Ovary (tissue), 9 donors: ENCODE measurements around the gene SUN1. TPM values are rescaled to one million over a fixed set of nuclear protein-coding genes. Genes with fewer than 3 reads are reported as not detected.
"Not testable (repeated sequence)": the region's sequence is repeated elsewhere in the genome, so short reads cannot be mapped to it uniquely, and the experiment has no call there.

ENCODE experiments used
- DNase-seq, 5 donors: peaks; one replicate each; pipeline ENCODE4 v3.0.0-alpha.2; 2019 to 2020
- H3K27ac ChIP-seq, 2 donors: fragments of 200-600 bp; one replicate each; pipeline versions ENCODE4 v1.5.1 to v1.8.0; 2019 to 2022
- H3K27me3 ChIP-seq: fragments of 200-600 bp; one replicate; pipeline ENCODE4 v1.8.0; 2022
- H3K36me3 ChIP-seq: fragments of 200-600 bp; sonication (generic); one replicate; pipeline ENCODE4 v1.5.1; 2019
- H3K4me1 ChIP-seq: one replicate; pipeline ENCODE4 v1.8.1; 2013; ENCODE audit warnings: mild to moderate bottlenecking, moderate library complexity; ENCODE audit not compliant: insufficient read depth
- H3K4me3 ChIP-seq: fragments of 200-600 bp; sonication (generic); one replicate; pipeline ENCODE4 v1.5.1; 2017
- H3K9me3 ChIP-seq, 2 donors: fragments of 200-600 bp in 1 of 2; sonication (generic) in 1 of 2; one replicate each; pipeline versions ENCODE4 v1.5.1 to v1.8.1; 2013 to 2019; ENCODE audit warnings: mild to moderate bottlenecking in 1 of 2, moderate library complexity in 1 of 2
- EP300 ChIP-seq: sonication (generic); formaldehyde crosslinking; IDR thresholded peaks from one replicate; pipeline ENCODE4 v1.6.1; 2017; ENCODE audit warnings: antibody characterized with exemption
- POLR2A ChIP-seq: fragments of 450-650 bp; IDR thresholded peaks from one replicate; pipeline ENCODE4 v1.6.1; 2017; ENCODE audit warnings: antibody characterized with exemption, mild to moderate bottlenecking, moderate library complexity
- WGBS, 3 donors: extraction: QIAGEN DNeasy Blood & Tissue Kit in 1 of 3; methylation state at CpG; one replicate each; pipeline versions ENCODE4 v1.1.5 to v1.1.7; 2013 to 2017; 5-methylcytosine and 5-hydroxymethylcytosine counted together
- intact Hi-C, 4 donors: fragments of 100-400 bp; cut with DNase I; formaldehyde crosslinking; loops; one replicate each; pipeline versions ENCODE4 v1.11.0 to v1.15.1; 2022 to 2023
- polyA plus RNA-seq, 2 donors: library from polyadenylated mRNA; stranded (reverse); fragments of 200-250 nt in 1 of 2; fragments of 350-450 nt in 1 of 2; fragmentation: Illumina TruSeq in 1 of 2; extraction: RNeasy Lipid Tissue Mini Kit (QIAGEN cat#74804) in 1 of 2; gene quantifications; one replicate each; pipeline ENCODE4 v1.2.3, GENCODE V29; 2013 to 2014
- total RNA-seq, 7 donors: library from RNA; depleted of rRNA in 2 of 7; stranded (reverse); fragments of >200 nt in 2 of 7; fragmentation: NEBNext Ultra II Directional in 3 of 7; extraction: Animal tissue kit (Norgen Biotek cat#: 25700) in 3 of 7; gene quantifications; one replicate each; pipeline versions ENCODE4 v1.1.0 to v1.2.4, GENCODE V29; 2016 to 2023
- TF ChIP-seq, protein P1 (sequence below), 3 donors: fragments of 450-650 bp in 2 of 3; fragments of 200-600 bp in 1 of 3; IDR thresholded peaks; one replicate each; pipeline versions ENCODE4 v1.5.1 to v1.8.0; 2016 to 2022; ENCODE audit warnings: antibody characterized with exemption in 3 of 3, mild to moderate bottlenecking in 1 of 3
- donor health status: DM: no; HTN: no; CAD: no; lungs with moderate emphysema.
- donor health status: DM: no; HTN: no; CAD: no.
- donor health status: Bipolar disorder and iron deficiency.
- donor health status: DM: yes; HTN: yes; CAD: no.
- donor health status: DM: no; HTN: no; CAD: no.
- donor health status: DM: yes; HTN: yes; CAD: no.

Gene SUN1
- total and polyA plus RNA-seq, 9 donors, result 100 to 196 (median 143) TPM

DNA sequence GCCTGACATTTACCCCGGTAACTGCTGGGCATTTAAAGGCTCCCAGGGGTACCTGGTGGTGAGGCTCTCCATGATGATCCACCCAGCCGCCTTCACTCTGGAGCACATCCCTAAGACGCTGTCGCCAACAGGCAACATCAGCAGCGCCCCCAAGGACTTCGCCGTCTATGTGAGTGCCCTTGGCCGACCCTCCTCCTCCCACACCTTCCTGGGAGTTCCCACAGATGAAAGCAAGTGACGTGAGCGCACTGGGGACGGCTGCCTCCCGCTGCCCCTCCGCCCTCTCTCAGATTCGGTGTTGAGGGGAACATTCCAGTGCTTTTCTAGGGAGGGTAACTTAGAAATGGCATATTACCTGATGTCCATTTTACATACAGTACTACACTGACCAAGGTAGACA lies 37.1 kb downstream of the SUN1 start:
- no peak overlapping the region for H3K4me3 ChIP-seq
- intact Hi-C loops, result loop anchor here in 1 of 4 donors (5.0 kb wide), 2 partner anchors 37 to 82 kb away; partner anchors contain the start of gene SUN1
- WGBS, 3 donors, result 69 to 81% (median 80%) methylated on average over 14 of the region's 14 CpGs
- no peaks in the 10 kb centered on the region for H3K27me3 ChIP-seq
- H3K4me1 ChIP-seq, result peaks cover 19% of the 10 kb centered on the region
- H3K9me3 ChIP-seq, result no peaks in the 10 kb centered on the region
- no peaks in the 10 kb centered on the region for H3K36me3 ChIP-seq
- DNase-seq, result no peak
- H3K27ac ChIP-seq, result peak overlapping the region in 1 of 2 donors; percentile 26
- no peak for TF ChIP-seq EP300
- no peak for TF ChIP-seq POLR2A
- TF ChIP-seq, protein P1, sequence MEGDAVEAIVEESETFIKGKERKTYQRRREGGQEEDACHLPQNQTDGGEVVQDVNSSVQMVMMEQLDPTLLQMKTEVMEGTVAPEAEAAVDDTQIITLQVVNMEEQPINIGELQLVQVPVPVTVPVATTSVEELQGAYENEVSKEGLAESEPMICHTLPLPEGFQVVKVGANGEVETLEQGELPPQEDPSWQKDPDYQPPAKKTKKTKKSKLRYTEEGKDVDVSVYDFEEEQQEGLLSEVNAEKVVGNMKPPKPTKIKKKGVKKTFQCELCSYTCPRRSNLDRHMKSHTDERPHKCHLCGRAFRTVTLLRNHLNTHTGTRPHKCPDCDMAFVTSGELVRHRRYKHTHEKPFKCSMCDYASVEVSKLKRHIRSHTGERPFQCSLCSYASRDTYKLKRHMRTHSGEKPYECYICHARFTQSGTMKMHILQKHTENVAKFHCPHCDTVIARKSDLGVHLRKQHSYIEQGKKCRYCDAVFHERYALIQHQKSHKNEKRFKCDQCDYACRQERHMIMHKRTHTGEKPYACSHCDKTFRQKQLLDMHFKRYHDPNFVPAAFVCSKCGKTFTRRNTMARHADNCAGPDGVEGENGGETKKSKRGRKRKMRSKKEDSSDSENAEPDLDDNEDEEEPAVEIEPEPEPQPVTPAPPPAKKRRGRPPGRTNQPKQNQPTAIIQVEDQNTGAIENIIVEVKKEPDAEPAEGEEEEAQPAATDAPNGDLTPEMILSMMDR (IDR thresholded peaks at IDR 0.05), result no peak

DNA sequence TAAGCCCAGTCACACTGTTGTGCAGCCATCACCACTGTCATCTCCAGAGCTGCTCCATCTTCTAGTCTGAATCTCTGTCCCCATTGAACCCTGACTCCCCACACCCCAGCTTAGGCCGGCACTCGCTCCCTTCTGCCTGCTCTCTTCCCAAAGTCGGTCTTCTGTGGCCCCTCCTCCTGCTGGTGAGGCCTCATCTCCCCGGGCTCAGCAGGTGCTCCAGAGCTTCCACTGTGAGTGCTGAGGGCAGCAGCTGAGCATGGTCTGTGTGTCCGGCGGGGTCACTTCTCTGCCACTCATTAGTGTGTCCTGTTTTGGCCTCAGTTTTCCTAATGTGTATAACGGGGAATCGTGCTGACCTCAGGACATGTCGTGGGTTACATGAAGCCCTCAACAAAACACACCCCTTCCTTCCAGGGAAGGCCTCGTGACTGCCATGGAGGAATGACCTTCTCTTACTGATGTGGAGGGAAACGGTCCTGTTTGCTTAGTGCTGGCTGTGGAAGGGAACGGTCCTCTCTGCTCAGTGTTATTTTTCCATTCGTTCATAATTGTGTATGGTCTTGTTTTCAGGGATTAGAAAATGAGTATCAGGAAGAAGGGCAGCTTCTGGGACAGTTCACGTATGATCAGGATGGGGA lies 39.7 kb downstream of the SUN1 start:
- H3K27ac ChIP-seq, result peak overlapping the region; percentile 17 to 85
- H3K4me3 ChIP-seq, result no peak overlapping the region
- no peaks in the 10 kb centered on the region for H3K36me3 ChIP-seq
- intact Hi-C loops, result loop anchor here in 3 of 4 donors (2.0 to 10.0 kb wide), 6 partner anchors 29 to 347 kb away; no protein-coding TSS in a partner anchor
- 65 to 78% (median 67%) methylated on average over 14 of the region's 14 CpGs for WGBS, 3 donors
- H3K9me3 ChIP-seq, result no peaks in the 10 kb centered on the region
- TF ChIP-seq POLR2A, result no peak
- DNase-seq, result no peak
- peaks cover 25% of the 10 kb centered on the region for H3K4me1 ChIP-seq
- no peaks in the 10 kb centered on the region for H3K27me3 ChIP-seq

DNA sequence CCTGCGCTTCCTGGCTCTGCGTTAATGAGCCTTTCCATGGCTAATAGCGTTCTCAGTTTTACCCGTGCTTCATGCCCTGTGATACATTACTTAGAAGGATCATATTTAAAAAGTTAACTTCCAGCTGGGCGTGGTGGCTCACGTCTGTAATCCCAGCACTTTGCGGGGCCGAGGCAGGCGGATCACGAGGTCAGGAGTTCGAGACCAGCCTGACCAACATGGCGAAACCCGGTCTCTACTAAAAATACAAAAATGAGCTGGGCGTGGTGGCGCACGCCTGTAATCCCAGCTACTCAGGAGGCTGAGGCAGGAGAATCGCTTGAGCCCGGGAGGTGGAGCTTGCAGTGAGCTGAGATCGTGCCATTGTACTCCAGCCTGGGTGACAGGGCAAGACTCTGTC lies 40.4 kb downstream of the SUN1 start:
- H3K36me3 ChIP-seq, H3K4me3 ChIP-seq, H3K27me3 ChIP-seq, H3K9me3 ChIP-seq, DNase-seq: not testable (repeated sequence)
- Histone ChIP-seq H3K4me1 (peaks cover 19% of the 10 kb centered on the region), H3K27ac (peak overlapping the region; percentile 17 to 85)
- WGBS, 3 donors, result 83 to 88% (median 85%) methylated on average over 19 of the region's 19 CpGs
- intact Hi-C loops, result loop anchor here in 3 of 4 donors (2.0 to 10.0 kb wide), 6 partner anchors 30 to 348 kb away; no protein-coding TSS in a partner anchor

DNA sequence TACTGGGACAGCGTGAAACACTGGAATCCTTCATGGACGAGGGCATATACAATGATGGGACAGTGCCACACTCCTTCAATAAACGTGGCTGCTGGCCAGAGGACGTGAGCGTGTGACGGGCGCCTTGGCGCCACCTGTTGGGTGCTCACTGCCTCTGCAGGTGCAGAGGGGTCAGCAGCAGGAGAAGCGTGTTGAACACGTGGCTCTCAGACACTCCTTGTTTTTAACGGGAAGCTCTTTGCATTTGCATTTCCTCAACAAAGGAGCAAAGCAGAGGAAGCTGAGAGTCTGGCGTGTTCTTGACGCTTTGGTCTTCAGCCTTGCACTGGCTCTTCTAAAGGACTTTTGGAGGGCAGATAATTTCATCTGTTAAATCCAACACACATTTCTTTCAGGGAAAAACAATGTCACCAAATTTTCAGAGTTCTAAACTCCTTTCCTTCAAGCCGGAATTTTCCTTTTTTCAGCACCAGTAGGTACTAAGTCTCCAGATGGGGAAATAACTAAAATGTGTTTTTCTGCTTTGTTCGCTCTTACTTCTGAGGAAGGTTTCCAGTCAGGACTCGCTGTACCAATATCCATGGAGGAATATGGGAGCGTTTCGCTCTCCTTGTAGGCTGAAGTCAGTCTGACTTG lies 41.2 kb downstream of the SUN1 start:
- Histone ChIP-seq H3K27me3 (no peaks in the 10 kb centered on the region), H3K36me3 (no peaks in the 10 kb centered on the region), H3K9me3 (no peaks in the 10 kb centered on the region), H3K4me3 (no peak overlapping the region), H3K27ac (peak overlapping the region; percentile 17 to 85), H3K4me1 (peaks cover 18% of the 10 kb centered on the region)
- WGBS, 3 donors, result 8 to 16% (median 9%) methylated on average over 18 of the region's 18 CpGs
- intact Hi-C loops, result loop anchor here in 3 of 4 donors (2.0 to 10.0 kb wide), 6 partner anchors 31 to 349 kb away; no protein-coding TSS in a partner anchor
- TF ChIP-seq, protein P1 (IDR thresholded peaks at IDR 0.05), result peak; percentile 77 to 90 (median 85)
- no peak for TF ChIP-seq EP300
- TF ChIP-seq POLR2A, result peak; percentile 19
- peak; percentile 82 to 88 (median 87) for DNase-seq

DNA sequence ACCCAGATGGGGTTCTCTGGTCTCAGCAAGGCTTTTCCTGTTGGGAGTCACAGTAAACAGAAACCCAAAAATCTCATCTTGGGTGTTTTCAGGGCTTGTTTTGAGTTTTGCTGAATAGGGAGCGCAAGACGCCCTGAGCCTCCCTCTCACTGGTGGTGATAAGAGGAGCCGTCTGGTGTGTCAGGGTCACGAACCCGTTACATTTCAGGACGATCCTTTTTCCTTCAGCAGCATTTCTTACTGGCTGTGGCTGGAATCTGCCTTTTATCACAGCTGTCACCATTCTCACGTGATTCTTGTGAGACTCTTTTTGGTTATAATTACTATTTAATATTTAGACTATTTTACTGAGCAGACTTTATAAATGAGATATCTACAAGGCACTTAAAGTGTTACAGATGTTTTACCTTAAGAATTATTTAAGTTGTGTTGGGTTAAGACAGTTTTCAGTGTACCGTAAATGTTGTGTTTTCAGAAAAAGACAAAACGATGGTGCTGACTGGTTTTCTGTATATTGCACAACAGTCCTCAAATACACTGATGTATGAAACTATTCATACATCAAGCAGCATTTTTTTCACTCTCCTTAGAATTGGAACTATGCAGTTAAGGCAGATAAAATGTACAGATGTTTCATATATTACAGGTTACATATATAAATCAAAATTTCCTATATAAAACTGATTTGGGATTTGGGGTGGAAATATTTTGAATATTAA lies 41.9 kb downstream of the SUN1 start:
- WGBS, 3 donors, result 10 to 22% (median 16%) methylated on average over 9 of the region's 9 CpGs
- peaks cover 23% of the 10 kb centered on the region for H3K4me1 ChIP-seq
- no peaks in the 10 kb centered on the region for H3K9me3 ChIP-seq
- peak in 4 of 5 donors; percentile 55 to 78 (median 69) for DNase-seq
- H3K27ac ChIP-seq, result peak overlapping the region; percentile 17 to 85
- no peak overlapping the region for H3K4me3 ChIP-seq
- no peak for TF ChIP-seq POLR2A
- intact Hi-C loops, result loop anchor here in 3 of 4 donors (5.0 to 10.0 kb wide), 5 partner anchors 37 to 349 kb away; no protein-coding TSS in a partner anchor
- H3K36me3 ChIP-seq, result no peaks in the 10 kb centered on the region
- H3K27me3 ChIP-seq, result no peaks in the 10 kb centered on the region
